ENCODE results near the gene IL1RAPL1.

The IL1RAPL1 gene

DNA sequence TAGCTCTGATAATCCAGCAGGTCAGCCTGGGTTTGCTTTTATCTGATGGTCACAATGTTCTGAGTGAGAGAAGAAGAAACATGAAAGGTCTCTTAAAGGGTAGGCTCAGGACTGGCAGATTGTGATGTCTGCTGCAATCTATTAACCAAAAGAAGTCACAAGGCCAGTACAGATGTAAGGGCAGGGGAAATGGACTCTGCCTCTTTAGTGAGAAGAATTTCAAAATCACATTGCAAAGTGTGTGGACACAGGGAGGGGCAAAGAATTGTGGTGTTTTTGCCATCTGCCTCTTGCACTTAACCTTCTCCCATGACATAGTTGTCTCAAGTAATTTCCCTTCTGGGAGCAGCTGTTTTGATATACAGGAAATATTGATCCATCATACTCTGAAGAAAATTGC, 40.9 kb downstream of the IL1RAPL1 start:
- TF ChIP-seq SIN3A (IDR thresholded peaks at IDR 0.05; ENCODE audit: borderline replicate concordance, insufficient read depth, low read length) (no peak), FOXP2 (optimal IDR thresholded peaks at IDR 0.05; ENCODE audit: borderline replicate concordance, extremely low read depth, extremely low read length, insufficient read depth) (no peak)

DNA sequence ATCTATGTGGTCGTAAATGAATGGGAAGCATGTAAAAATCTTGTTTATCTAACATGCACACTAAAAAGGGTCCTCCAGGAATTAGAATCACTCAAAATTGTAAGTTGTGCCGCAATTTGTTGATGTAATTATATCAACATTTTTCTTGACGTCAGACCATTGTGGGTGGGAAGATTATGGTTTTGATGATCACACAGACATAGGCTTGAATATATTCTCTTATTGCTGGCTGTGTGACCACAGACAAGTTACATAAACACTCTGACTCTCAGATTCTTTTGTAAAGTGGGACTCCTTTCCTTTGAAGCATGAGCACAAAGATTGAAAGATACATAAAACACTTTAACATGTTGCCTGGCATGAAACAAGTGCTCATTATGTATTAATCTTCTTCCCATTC, 51.5 kb downstream of the IL1RAPL1 start:
- TF ChIP-seq FOXP2 (optimal IDR thresholded peaks at IDR 0.05; ENCODE audit: borderline replicate concordance, extremely low read depth, extremely low read length, insufficient read depth), result no peak
- TF ChIP-seq POLR2AphosphoS5 (IDR thresholded peaks at IDR 0.05; ENCODE audit: low read depth, low read length), result no peak
- no peak for TF ChIP-seq TAF1 (IDR thresholded peaks at IDR 0.05; ENCODE audit: borderline replicate concordance, insufficient read depth, low read length)
- TF ChIP-seq, protein P1, sequence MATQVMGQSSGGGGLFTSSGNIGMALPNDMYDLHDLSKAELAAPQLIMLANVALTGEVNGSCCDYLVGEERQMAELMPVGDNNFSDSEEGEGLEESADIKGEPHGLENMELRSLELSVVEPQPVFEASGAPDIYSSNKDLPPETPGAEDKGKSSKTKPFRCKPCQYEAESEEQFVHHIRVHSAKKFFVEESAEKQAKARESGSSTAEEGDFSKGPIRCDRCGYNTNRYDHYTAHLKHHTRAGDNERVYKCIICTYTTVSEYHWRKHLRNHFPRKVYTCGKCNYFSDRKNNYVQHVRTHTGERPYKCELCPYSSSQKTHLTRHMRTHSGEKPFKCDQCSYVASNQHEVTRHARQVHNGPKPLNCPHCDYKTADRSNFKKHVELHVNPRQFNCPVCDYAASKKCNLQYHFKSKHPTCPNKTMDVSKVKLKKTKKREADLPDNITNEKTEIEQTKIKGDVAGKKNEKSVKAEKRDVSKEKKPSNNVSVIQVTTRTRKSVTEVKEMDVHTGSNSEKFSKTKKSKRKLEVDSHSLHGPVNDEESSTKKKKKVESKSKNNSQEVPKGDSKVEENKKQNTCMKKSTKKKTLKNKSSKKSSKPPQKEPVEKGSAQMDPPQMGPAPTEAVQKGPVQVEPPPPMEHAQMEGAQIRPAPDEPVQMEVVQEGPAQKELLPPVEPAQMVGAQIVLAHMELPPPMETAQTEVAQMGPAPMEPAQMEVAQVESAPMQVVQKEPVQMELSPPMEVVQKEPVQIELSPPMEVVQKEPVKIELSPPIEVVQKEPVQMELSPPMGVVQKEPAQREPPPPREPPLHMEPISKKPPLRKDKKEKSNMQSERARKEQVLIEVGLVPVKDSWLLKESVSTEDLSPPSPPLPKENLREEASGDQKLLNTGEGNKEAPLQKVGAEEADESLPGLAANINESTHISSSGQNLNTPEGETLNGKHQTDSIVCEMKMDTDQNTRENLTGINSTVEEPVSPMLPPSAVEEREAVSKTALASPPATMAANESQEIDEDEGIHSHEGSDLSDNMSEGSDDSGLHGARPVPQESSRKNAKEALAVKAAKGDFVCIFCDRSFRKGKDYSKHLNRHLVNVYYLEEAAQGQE (IDR thresholded peaks at IDR 0.05; ENCODE audit: insufficient read depth in 1 of 2, low read depth in 2 of 2, low read length in 2 of 2), result no peak
- no peak for TF ChIP-seq SIN3A (IDR thresholded peaks at IDR 0.05; ENCODE audit: borderline replicate concordance, insufficient read depth, low read length)

DNA sequence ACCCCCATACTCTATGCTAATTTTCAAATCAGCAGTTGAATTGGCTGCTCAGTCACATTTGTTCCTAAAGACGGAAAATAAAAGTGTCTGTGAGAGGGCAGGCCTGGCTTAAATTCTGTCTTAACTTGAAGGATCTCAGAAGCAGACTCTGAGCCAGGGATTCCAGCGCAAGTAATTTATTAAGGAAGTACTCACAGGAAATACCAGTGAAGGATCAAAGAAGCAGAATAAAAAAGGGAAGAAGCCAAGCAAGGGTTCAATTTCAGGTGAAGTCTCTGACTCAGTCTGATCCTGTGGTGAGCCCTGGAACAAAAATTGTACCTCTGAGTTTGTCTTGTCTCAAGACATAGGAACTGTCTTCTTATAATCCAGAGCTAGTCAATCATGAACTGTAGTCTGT, 52.2 kb downstream of the IL1RAPL1 start:
- TF ChIP-seq SIN3A (IDR thresholded peaks at IDR 0.05; ENCODE audit: borderline replicate concordance, insufficient read depth, low read length), result no peak
- TF ChIP-seq FOXP2 (optimal IDR thresholded peaks at IDR 0.05; ENCODE audit: borderline replicate concordance, extremely low read depth, extremely low read length, insufficient read depth), result no peak
- TF ChIP-seq, protein P1 (IDR thresholded peaks at IDR 0.05; ENCODE audit: insufficient read depth in 1 of 2, low read depth in 2 of 2, low read length in 2 of 2), result no peak
- TF ChIP-seq POLR2AphosphoS5 (IDR thresholded peaks at IDR 0.05; ENCODE audit: low read depth, low read length), result no peak
- no peak for TF ChIP-seq TAF1 (IDR thresholded peaks at IDR 0.05; ENCODE audit: borderline replicate concordance, insufficient read depth, low read length)

DNA sequence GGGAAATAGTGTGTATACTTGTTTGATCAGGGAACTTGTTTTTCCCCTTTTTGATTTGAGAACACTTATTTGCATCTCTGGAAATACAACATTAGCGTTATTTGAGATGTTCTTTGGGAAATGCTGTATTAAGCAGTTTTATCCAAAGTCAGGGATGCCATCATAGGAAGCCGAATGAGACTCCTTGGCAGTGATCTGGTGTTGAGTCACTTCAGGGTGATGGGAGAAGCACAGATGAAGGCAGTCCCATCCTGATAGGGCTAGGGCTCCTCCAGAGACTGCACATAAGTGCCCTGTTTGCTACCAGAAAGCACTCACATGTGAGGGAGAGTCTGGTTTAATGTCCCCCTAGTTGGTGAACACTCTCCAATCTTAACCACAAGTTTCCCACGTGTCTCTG, 62.3 kb downstream of the IL1RAPL1 start:
- TF ChIP-seq, protein P1 (IDR thresholded peaks at IDR 0.05; ENCODE audit: insufficient read depth in 1 of 2, low read depth in 2 of 2, low read length in 2 of 2), result no peak
- no peak for TF ChIP-seq SIN3A (IDR thresholded peaks at IDR 0.05; ENCODE audit: borderline replicate concordance, insufficient read depth, low read length)
- TF ChIP-seq TAF1 (IDR thresholded peaks at IDR 0.05; ENCODE audit: borderline replicate concordance, insufficient read depth, low read length), result no peak
- TF ChIP-seq POLR2AphosphoS5 (IDR thresholded peaks at IDR 0.05; ENCODE audit: low read depth, low read length), result no peak
- no peak for TF ChIP-seq FOXP2 (optimal IDR thresholded peaks at IDR 0.05; ENCODE audit: borderline replicate concordance, extremely low read depth, extremely low read length, insufficient read depth)

DNA sequence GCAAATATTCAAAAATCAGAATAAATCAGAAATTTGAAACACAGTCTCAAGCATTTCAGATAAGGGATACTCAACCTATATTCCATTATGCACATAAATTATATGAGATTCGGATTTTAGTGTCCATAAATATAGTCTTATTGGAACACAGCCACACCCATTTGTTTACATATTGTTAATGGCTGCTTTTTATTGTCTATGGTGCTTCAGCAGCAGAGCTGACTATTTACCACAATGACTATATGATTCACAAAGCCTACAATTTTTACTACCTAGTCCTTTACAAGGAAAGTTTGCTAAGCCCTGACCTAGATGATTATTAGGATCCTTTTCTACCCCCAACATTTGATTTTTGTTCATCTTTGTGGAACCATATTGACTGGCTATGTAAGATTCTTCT, 63.9 kb downstream of the IL1RAPL1 start:
- no peak for TF ChIP-seq TAF1 (IDR thresholded peaks at IDR 0.05; ENCODE audit: borderline replicate concordance, insufficient read depth, low read length)
- TF ChIP-seq, protein P1 (IDR thresholded peaks at IDR 0.05; ENCODE audit: insufficient read depth in 1 of 2, low read depth in 2 of 2, low read length in 2 of 2), result no peak
- no peak for TF ChIP-seq FOXP2 (optimal IDR thresholded peaks at IDR 0.05; ENCODE audit: borderline replicate concordance, extremely low read depth, extremely low read length, insufficient read depth)
- TF ChIP-seq SIN3A (IDR thresholded peaks at IDR 0.05; ENCODE audit: borderline replicate concordance, insufficient read depth, low read length), result no peak
- TF ChIP-seq POLR2AphosphoS5 (IDR thresholded peaks at IDR 0.05; ENCODE audit: low read depth, low read length), result no peak

Data from PFSK-1 (cell line).